ENCODE measurements around the gene PSME3. TPM values are rescaled to one million over a fixed set of nuclear protein-coding genes. Genes with fewer than 3 reads are reported as not detected.

The PSME3 gene
- total RNA-seq, 1 experiment from 2014 or later, result 113 TPM

- no peak for DNase-seq (ENCODE audit: low spot score)
Observed at GRCh38 chr17:42817866-42818265, 15.3 kb upstream of the PSME3 start.

- no peak for DNase-seq (ENCODE audit: low spot score)
Observed at GRCh38 chr17:42818379-42818778, 14.8 kb upstream of the PSME3 start.

GRCh38 chr17:42819939-42820535, 13.2 kb upstream of the PSME3 start:
- DNase-seq (ENCODE audit: low spot score), result peak; percentile 48

GRCh38 chr17:42821176-42821575, 12.0 kb upstream of the PSME3 start:
- DNase-seq (ENCODE audit: low spot score), result no peak

- DNase-seq (ENCODE audit: low spot score), result no peak
Observed at GRCh38 chr17:42827472-42827871, 5.7 kb upstream of the PSME3 start.

GRCh38 chr17:42830971-42831370, 2.2 kb upstream of the PSME3 start:
- DNase-seq (ENCODE audit: low spot score), result no peak

- DNase-seq (ENCODE audit: low spot score), result no peak
Observed at GRCh38 chr17:42832213-42832933, 824 bp upstream of the PSME3 start.

- DNase-seq (ENCODE audit: low spot score), result no peak
Observed at GRCh38 chr17:42833767-42834422, 698 bp downstream of the PSME3 start.

- DNase-seq (ENCODE audit: low spot score), result no peak
Observed at GRCh38 chr17:42835732-42836131, 2.5 kb downstream of the PSME3 start.

GRCh38 chr17:42841975-42842685, 8.9 kb downstream of the PSME3 start:
- no peak for DNase-seq (ENCODE audit: low spot score)

GRCh38 chr17:42843358-42843934, 10.2 kb downstream of the PSME3 start:
- peak; percentile 51 for DNase-seq (ENCODE audit: low spot score)

- no peak for DNase-seq (ENCODE audit: low spot score)
Observed at GRCh38 chr17:42844271-42844670, 11.1 kb downstream of the PSME3 start, which contains the start of gene AOC2. TSS of gene AOC2 (plus strand) at chr17:42844580. CDS start at chr17:42844627, 47 bp downstream.

GRCh38 chr17:42844761-42845555, 11.8 kb downstream of the PSME3 start:
- DNase-seq (ENCODE audit: low spot score), result no peak

GRCh38 chr17:42845556-42845917, 12.3 kb downstream of the PSME3 start:
- no peak for DNase-seq (ENCODE audit: low spot score)

- DNase-seq (ENCODE audit: low spot score), result peak; percentile 31
Observed at GRCh38 chr17:42845918-42846593, 12.9 kb downstream of the PSME3 start.

GRCh38 chr17:42846594-42847280, 13.5 kb downstream of the PSME3 start:
- DNase-seq (ENCODE audit: low spot score), result no peak

GRCh38 chr17:42848093-42848492, 14.9 kb downstream of the PSME3 start:
- no peak for DNase-seq (ENCODE audit: low spot score)

GRCh38 chr17:42849031-42849430, 15.8 kb downstream of the PSME3 start:
- DNase-seq (ENCODE audit: low spot score), result no peak

GRCh38 chr17:42849451-42850181, 16.4 kb downstream of the PSME3 start:
- peak; percentile 37 for DNase-seq (ENCODE audit: low spot score)
